Peyer's patch (tissue), 4 donors: Measurements from ENCODE around the gene RASL10B. TPM values are rescaled to one million over a fixed set of nuclear protein-coding genes. Genes with fewer than 3 reads are reported as not detected.

Source experiments
- DNase-seq, 3 donors: peaks; one replicate each; pipeline ENCODE4 v3.0.0-alpha.2; 2017 to 2019
- H3K27ac ChIP-seq, 4 donors: fragments of 200-600 bp; sonication (generic); one replicate each; pipeline ENCODE4 v1.5.1; 2016 to 2019
- H3K27me3 ChIP-seq, 2 donors: fragments of 200-600 bp; sonication (generic); one replicate each; pipeline ENCODE4 v1.5.1; 2019
- H3K36me3 ChIP-seq, 3 donors: fragments of 200-600 bp; sonication (generic); one replicate each; pipeline ENCODE4 v1.5.1; 2016 to 2019
- H3K4me1 ChIP-seq, 4 donors: fragments of 200-600 bp; sonication (generic); one replicate each; pipeline ENCODE4 v1.5.1; 2016 to 2019
- H3K4me3 ChIP-seq, 4 donors: fragments of 200-600 bp; sonication (generic); 1 replicate in 3 of 4; 2 replicates in 1 of 4; pipeline ENCODE4 v1.5.1; 2016 to 2019; ENCODE audit warnings: mild to moderate bottlenecking in 1 of 4
- H3K9me3 ChIP-seq, 4 donors: fragments of 200-600 bp; sonication (generic); one replicate each; pipeline ENCODE4 v1.5.1; 2016 to 2019; ENCODE audit warnings: mild to moderate bottlenecking in 1 of 4
- CTCF ChIP-seq, 6 experiments: fragments of 450-650 bp in 4 of 6; fragments of 200-600 bp in 2 of 6; sonication (generic) in 1 of 6; IDR thresholded peaks; one replicate each; pipeline ENCODE4 v1.5.1; 2017 to 2019; ENCODE audit warnings: antibody characterized with exemption in 6 of 6, mild to moderate bottlenecking in 3 of 6, moderate library complexity in 1 of 6
- POLR2A ChIP-seq, 2 donors: fragments of 450-650 bp; IDR thresholded peaks; one replicate each; pipeline ENCODE4 v1.5.1; 2017; ENCODE audit warnings: antibody characterized with exemption in 2 of 2, mild to moderate bottlenecking in 2 of 2, moderate library complexity in 2 of 2
- total RNA-seq, 4 donors: library from RNA; depleted of rRNA; stranded (reverse); fragments of >200 nt; gene quantifications; one replicate each; pipeline ENCODE4 v1.1.0, GENCODE V29; 2016

RASL10B gene
- total RNA-seq, 4 donors from 2014 or later, result 1.1 TPM; not detected in 2

GRCh38 chr17:35742896-35743477, 11.5 kb downstream of the RASL10B start:
- Histone ChIP-seq H3K36me3 (no peaks in the 10 kb centered on the region), H3K4me1 (peaks cover 0 to 15% (median 0%) of the 10 kb centered on the region in 4 donors), H3K9me3 (no peaks in the 10 kb centered on the region), H3K27me3 (peaks cover 0 to 10% of the 10 kb centered on the region in 2 donors), H3K27ac (no peak overlapping the region), H3K4me3 (no peak overlapping the region)
- no peak for TF ChIP-seq POLR2A (IDR thresholded peaks at IDR 0.05)
- no peak for TF ChIP-seq CTCF (IDR thresholded peaks at IDR 0.05)
- no peak for DNase-seq

DNA sequence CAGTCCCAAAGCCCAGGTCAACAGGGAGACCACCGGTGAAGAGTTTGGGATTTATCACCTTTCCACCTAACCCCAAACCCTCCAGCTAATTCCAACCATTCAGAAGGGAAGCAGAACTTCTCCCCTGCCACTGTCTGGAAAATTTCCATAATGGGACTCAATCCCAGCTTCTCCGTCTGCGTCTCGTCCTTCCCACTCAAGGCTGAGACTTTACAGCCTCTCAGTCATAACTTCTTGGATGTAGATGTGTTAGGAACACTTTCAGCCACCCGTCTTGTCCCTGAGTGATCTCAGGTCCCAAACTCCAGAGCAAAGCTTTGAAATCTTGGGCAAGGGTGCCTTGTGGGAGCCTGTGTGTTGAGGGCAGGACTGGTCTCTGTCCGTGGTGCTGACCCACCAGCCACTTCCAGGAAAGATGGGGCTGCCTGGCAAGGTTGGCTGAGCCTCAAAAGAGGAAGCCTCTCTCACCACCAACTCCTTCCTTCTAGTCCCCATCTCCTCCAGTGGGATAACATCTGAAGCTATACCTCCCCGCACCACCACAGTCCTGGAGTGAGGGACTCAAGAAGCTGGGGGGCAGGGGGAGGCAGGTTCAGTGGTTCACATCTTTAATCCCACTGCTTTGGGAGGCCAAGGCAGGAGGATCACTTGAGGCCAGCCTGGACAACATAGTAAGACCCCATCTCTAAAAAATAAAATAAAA, 12.3 kb downstream of the RASL10B start:
- H3K36me3 ChIP-seq, result no peaks in the 10 kb centered on the region
- peaks cover 0 to 21% (median 0%) of the 10 kb centered on the region in 4 donors for H3K4me1 ChIP-seq
- H3K27me3 ChIP-seq, result peaks cover 0 to 10% of the 10 kb centered on the region in 2 donors
- no peak overlapping the region for H3K4me3 ChIP-seq
- no peak for TF ChIP-seq POLR2A (IDR thresholded peaks at IDR 0.05)
- TF ChIP-seq CTCF (IDR thresholded peaks at IDR 0.05), result no peak
- DNase-seq, result no peak
- no peaks in the 10 kb centered on the region for H3K9me3 ChIP-seq
- no peak overlapping the region for H3K27ac ChIP-seq

DNA sequence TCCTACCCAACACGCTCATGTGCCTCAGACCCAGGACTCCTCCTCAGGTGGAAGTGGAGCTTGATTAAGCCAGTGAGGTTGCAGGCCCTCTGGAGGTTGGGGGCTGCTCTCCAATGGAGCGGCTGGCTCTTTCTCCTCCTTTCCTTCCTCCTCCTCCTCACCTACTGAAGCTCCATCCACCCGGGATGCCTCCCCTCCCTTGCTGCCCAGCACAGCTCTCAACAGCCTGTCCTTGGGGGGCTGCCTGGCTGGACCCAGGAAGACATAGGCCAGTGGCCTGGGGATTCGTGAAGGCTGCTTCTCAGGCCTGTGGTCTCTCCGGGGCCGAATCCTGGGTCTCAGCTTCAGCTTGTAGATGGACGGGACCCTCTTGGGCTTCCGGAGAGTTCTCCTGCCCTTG, 13.4 kb downstream of the RASL10B start:
- H3K4me3 ChIP-seq, result no peak overlapping the region
- H3K36me3 ChIP-seq, result no peaks in the 10 kb centered on the region
- no peak overlapping the region for H3K27ac ChIP-seq
- DNase-seq, result peak in 1 of 3 donors; percentile 27
- no peaks in the 10 kb centered on the region for H3K9me3 ChIP-seq
- H3K4me1 ChIP-seq, result peaks cover 0 to 25% (median under 1%) of the 10 kb centered on the region in 4 donors
- TF ChIP-seq POLR2A (IDR thresholded peaks at IDR 0.05) (no peak), CTCF (IDR thresholded peaks at IDR 0.05) (no peak)
- peaks cover 0 to 11% of the 10 kb centered on the region in 2 donors for H3K27me3 ChIP-seq

DNA sequence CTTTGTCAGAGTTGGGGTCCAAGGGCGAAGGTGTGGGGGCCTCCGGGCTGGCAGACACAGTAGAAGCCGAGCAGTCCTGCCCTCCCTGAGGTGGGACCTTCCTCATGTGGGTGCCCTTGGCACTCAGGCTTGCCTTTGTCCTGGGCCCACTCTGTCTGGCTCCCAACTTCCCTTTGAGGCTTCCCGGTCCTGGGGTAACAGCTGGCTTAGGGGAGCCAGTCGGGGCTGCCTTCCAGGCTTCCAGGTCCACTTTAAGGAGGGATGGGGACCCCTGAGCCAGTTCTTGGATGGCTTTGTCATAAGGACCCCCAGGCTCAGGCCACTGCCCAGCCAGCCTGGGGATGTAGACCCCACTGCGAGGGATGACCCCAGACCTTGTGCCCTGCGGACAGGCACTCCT, 13.8 kb downstream of the RASL10B start:
- peaks cover 0 to 14% of the 10 kb centered on the region in 2 donors for H3K27me3 ChIP-seq
- no peak for DNase-seq
- no peak overlapping the region for H3K27ac ChIP-seq
- peaks cover 0 to 28% (median 2%) of the 10 kb centered on the region in 4 donors for H3K4me1 ChIP-seq
- H3K36me3 ChIP-seq, result no peaks in the 10 kb centered on the region
- no peaks in the 10 kb centered on the region for H3K9me3 ChIP-seq
- TF ChIP-seq POLR2A (IDR thresholded peaks at IDR 0.05) (no peak), CTCF (IDR thresholded peaks at IDR 0.05) (no peak)
- H3K4me3 ChIP-seq, result no peak overlapping the region

- Histone ChIP-seq H3K27ac (no peak overlapping the region), H3K9me3 (no peaks in the 10 kb centered on the region), H3K4me1 (peaks cover 0 to 28% (median 2%) of the 10 kb centered on the region in 4 donors), H3K27me3 (peaks cover 0 to 13% of the 10 kb centered on the region in 2 donors), H3K36me3 (no peaks in the 10 kb centered on the region), H3K4me3 (no peak overlapping the region)
- no peak for DNase-seq
- TF ChIP-seq POLR2A (IDR thresholded peaks at IDR 0.05) (no peak), CTCF (IDR thresholded peaks at IDR 0.05) (no peak)
These were observed 14.4 kb downstream of the RASL10B start for GRCh38 chr17:35745749-35746320.
